PC-3 (cell line): ENCODE measurements around the gene ATP2B3. TPM values are rescaled to one million over a fixed set of nuclear protein-coding genes. Genes with fewer than 3 reads are reported as not detected.

Experiments
- ATAC-seq: fragments of 200-7000 bp; cut with Tn5 transposase; 2 replicates; pipeline ENCODE4 v1.9.1; 2020; ENCODE audit warnings: mild to moderate bottlenecking, moderate library complexity
- BruUV-seq: library from RNA; stranded (reverse); fragments of 400-500 nt; replicated peaks from 2 replicates; lab custom pipeline; 2021; lab: Mats Ljungman, UMichigan
- CTCF ChIA-PET: fragments of 300-600 bp; sonication (Branson Sonifier 250); formaldehyde crosslinking; loops from one replicate; lab custom pipeline; 2022; ENCODE audit warnings: antibody characterized with exemption; lab: Charles Lee
- POLR2A ChIA-PET: fragments of 300-600 bp; sonication (Branson Sonifier 250); formaldehyde crosslinking; loops from one replicate; lab custom pipeline; 2022; ENCODE audit warnings: antibody characterized with exemption; ENCODE audit not compliant: unreplicated experiment; lab: Charles Lee
- DNase-seq: peaks from one replicate; pipeline ENCODE4 v3.0.0-alpha.2; 2015
- H2AFZ ChIP-seq: fragments of 300-600 bp; sonication (generic); 2 replicates; pipeline ENCODE4 v1.6.0; 2016; ENCODE audit warnings: antibody characterized with exemption, low read length
- H3F3A ChIP-seq: fragments of 300-600 bp; sonication (generic); one replicate; pipeline ENCODE4 v1.6.0; 2017; ENCODE audit warnings: antibody characterized with exemption, low read length, control low read depth, mild to moderate bottlenecking; ENCODE audit not compliant: unreplicated experiment
- H3K27ac ChIP-seq: fragments of 300-600 bp; sonication (generic); 2 replicates; pipeline ENCODE4 v1.5.1; 2016; ENCODE audit warnings: mild to moderate bottlenecking, low read length
- H3K27me3 ChIP-seq: fragments of 300-600 bp; sonication (generic); 2 replicates; pipeline ENCODE4 v1.6.1; 2016; ENCODE audit warnings: low read length, mixed read lengths
- H3K36me3 ChIP-seq: fragments of 300-600 bp; sonication (generic); 2 replicates; pipeline ENCODE4 v1.6.1; 2016; ENCODE audit warnings: low read depth, mixed run types, low read length, mixed read lengths
- H3K4me1 ChIP-seq: fragments of 300-600 bp; sonication (generic); 2 replicates; pipeline ENCODE4 v1.5.1; 2016; ENCODE audit warnings: low read length; ENCODE audit not compliant: insufficient read depth
- H3K4me2 ChIP-seq: fragments of 300-600 bp; sonication (generic); 2 replicates; pipeline ENCODE4 v1.6.0; 2016; ENCODE audit warnings: low read length
- H3K4me3 ChIP-seq: fragments of 300-600 bp; sonication (generic); 2 replicates; pipeline ENCODE4 v1.5.1; 2016; ENCODE audit warnings: mild to moderate bottlenecking, low read length, mixed read lengths
- H3K79me2 ChIP-seq: fragments of 300-600 bp; sonication (generic); 2 replicates; pipeline ENCODE4 v1.6.1; 2017; ENCODE audit warnings: low read length, mixed read lengths
- H3K9ac ChIP-seq: fragments of 300-600 bp; sonication (generic); 2 replicates; pipeline ENCODE4 v1.6.0; 2016; ENCODE audit warnings: mild to moderate bottlenecking, low read length
- H3K9me2 ChIP-seq: fragments of 300-600 bp; sonication (generic); replicated peaks from 2 replicates; pipeline ENCODE4 v1.6.1; 2016; ENCODE audit warnings: mixed run types, low read length, mixed read lengths
- H3K9me3 ChIP-seq: fragments of 300-600 bp; sonication (generic); 2 replicates; pipeline ENCODE4 v1.6.1; 2016; ENCODE audit warnings: low read length, mixed read lengths
- H4K20me1 ChIP-seq: fragments of 300-600 bp; sonication (generic); 2 replicates; pipeline ENCODE4 v1.6.1; 2016; ENCODE audit warnings: low read length, mixed read lengths
- EZH2 ChIP-seq: fragments of 300-600 bp; sonication (generic); IDR thresholded peaks from one replicate; pipeline ENCODE4 v1.6.1; 2017; ENCODE audit warnings: antibody characterized with exemption, mild to moderate bottlenecking, low read length; ENCODE audit not compliant: unreplicated experiment
- EZH2phosphoT487 ChIP-seq: fragments of 300-600 bp; sonication (generic); IDR thresholded peaks from 2 replicates; pipeline ENCODE4 v1.6.1; 2018; ENCODE audit warnings: mild to moderate bottlenecking, antibody characterized with exemption, low read length, borderline replicate concordance
- intact Hi-C: fragments of 100-400 bp; cut with micrococcal nuclease; formaldehyde crosslinking; loops from 2 replicates; pipeline ENCODE4 v1.9.0; 2023
- total RNA-seq: library from RNA; depleted of rRNA; stranded (reverse); fragments of >200 nt; gene quantifications from 2 replicates; pipeline ENCODE4 v1.2.3, GENCODE V29; 2014
- TF ChIP-seq, protein P1 (sequence below): fragments of 300-600 bp; sonication (generic); conservative IDR thresholded peaks from 2 replicates; pipeline ENCODE4 v1.5.1; 2017; ENCODE audit warnings: antibody characterized with exemption, low read depth, mild to moderate bottlenecking, low read length

Gene ATP2B3
- total RNA-seq, 1 experiment from 2014 or later: not detected

- H3K9ac ChIP-seq: no peak overlapping the region
- H3K27ac ChIP-seq: no peak overlapping the region
- TF ChIP-seq, protein P1, sequence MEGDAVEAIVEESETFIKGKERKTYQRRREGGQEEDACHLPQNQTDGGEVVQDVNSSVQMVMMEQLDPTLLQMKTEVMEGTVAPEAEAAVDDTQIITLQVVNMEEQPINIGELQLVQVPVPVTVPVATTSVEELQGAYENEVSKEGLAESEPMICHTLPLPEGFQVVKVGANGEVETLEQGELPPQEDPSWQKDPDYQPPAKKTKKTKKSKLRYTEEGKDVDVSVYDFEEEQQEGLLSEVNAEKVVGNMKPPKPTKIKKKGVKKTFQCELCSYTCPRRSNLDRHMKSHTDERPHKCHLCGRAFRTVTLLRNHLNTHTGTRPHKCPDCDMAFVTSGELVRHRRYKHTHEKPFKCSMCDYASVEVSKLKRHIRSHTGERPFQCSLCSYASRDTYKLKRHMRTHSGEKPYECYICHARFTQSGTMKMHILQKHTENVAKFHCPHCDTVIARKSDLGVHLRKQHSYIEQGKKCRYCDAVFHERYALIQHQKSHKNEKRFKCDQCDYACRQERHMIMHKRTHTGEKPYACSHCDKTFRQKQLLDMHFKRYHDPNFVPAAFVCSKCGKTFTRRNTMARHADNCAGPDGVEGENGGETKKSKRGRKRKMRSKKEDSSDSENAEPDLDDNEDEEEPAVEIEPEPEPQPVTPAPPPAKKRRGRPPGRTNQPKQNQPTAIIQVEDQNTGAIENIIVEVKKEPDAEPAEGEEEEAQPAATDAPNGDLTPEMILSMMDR: no peak
- TF ChIP-seq EZH2 (no peak), EZH2phosphoT487 (no peak)
- no TSS peak for BruUV-seq
- intact Hi-C loops: no loop called here
- no peak for ATAC-seq
- H3K4me1 ChIP-seq: no peaks in the 10 kb centered on the region
- H3K4me2 ChIP-seq: no peak overlapping the region
- no peaks in the 10 kb centered on the region for H3K9me3 ChIP-seq
- H3K4me3 ChIP-seq: no peak overlapping the region
- no peaks in the 10 kb centered on the region for H4K20me1 ChIP-seq
- POLR2A ChIA-PET: no interaction called here
- H3K9me2 ChIP-seq: no peaks in the 10 kb centered on the region
- DNase-seq: no peak
- no peaks in the 10 kb centered on the region for H3K36me3 ChIP-seq
- H3F3A ChIP-seq: no peaks in the 10 kb centered on the region
- no peaks in the 10 kb centered on the region for H3K27me3 ChIP-seq
- H3K79me2 ChIP-seq: no peaks in the 10 kb centered on the region
- CTCF ChIA-PET: no interaction called here
- H2AFZ ChIP-seq: no peak overlapping the region
These were observed 60.9 kb downstream of the ATP2B3 start for GRCh38 chrX:153578200-153578835.

DNA sequence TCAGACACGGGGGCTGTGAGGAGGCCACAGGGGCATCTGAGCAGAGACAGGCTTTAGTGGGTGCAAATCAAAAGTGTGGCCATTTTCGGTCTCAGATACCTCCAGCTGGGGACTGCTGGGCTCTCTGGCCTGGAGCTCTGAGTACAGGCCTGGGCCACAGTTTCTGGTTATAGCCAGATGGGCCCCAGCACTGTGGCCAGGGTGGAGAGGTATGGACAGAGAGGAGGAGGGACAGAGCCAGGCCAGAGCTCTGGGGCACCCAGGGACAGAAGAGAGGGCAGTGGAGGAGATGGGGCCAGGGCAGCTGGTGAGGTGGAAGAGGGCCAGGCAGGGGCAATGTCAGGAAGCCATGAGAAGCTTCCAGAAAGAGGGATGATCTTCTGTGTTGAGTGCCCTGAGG lies 61.4 kb downstream of the ATP2B3 start:
- H3F3A ChIP-seq: no peaks in the 10 kb centered on the region
- no peaks in the 10 kb centered on the region for H3K79me2 ChIP-seq
- no peaks in the 10 kb centered on the region for H3K9me3 ChIP-seq
- ATAC-seq (no peak), DNase-seq (no peak)
- H3K9ac ChIP-seq: no peak overlapping the region
- H3K27me3 ChIP-seq: no peaks in the 10 kb centered on the region
- intact Hi-C loops: no loop called here
- no TSS peak for BruUV-seq
- H3K9me2 ChIP-seq: no peaks in the 10 kb centered on the region
- H3K27ac ChIP-seq: no peak overlapping the region
- H3K36me3 ChIP-seq: no peaks in the 10 kb centered on the region
- no peak overlapping the region for H3K4me2 ChIP-seq
- no peaks in the 10 kb centered on the region for H3K4me1 ChIP-seq
- H2AFZ ChIP-seq: no peak overlapping the region
- ChIA-PET POLR2A (no interaction called here), CTCF (no interaction called here)
- no peak overlapping the region for H3K4me3 ChIP-seq
- no peaks in the 10 kb centered on the region for H4K20me1 ChIP-seq
- TF ChIP-seq EZH2: no peak
- TF ChIP-seq, protein P1: no peak
- TF ChIP-seq EZH2phosphoT487: no peak

GRCh38 chrX:153580700-153581386 lies 63.4 kb downstream of the ATP2B3 start:
- no peaks in the 10 kb centered on the region for H3K27me3 ChIP-seq
- no peaks in the 10 kb centered on the region for H3F3A ChIP-seq
- H3K4me3 ChIP-seq: no peak overlapping the region
- H3K4me2 ChIP-seq: no peak overlapping the region
- no peaks in the 10 kb centered on the region for H3K36me3 ChIP-seq
- ATAC-seq (no peak), DNase-seq (no peak)
- H3K4me1 ChIP-seq: no peaks in the 10 kb centered on the region
- ChIA-PET CTCF (no interaction called here), POLR2A (no interaction called here)
- H3K9me2 ChIP-seq: no peaks in the 10 kb centered on the region
- H3K9me3 ChIP-seq: no peaks in the 10 kb centered on the region
- H4K20me1 ChIP-seq: no peaks in the 10 kb centered on the region
- TF ChIP-seq EZH2phosphoT487: no peak
- TF ChIP-seq, protein P1: peak; percentile 36; the same call in 1 of the 2 replicates
- H3K27ac ChIP-seq: no peak overlapping the region
- H3K79me2 ChIP-seq: no peaks in the 10 kb centered on the region
- no peak overlapping the region for H3K9ac ChIP-seq
- intact Hi-C loops: no loop called here
- no peak overlapping the region for H2AFZ ChIP-seq
- BruUV-seq: no TSS peak
